ENCODE data around the gene USH2A.

The USH2A gene

DNA sequence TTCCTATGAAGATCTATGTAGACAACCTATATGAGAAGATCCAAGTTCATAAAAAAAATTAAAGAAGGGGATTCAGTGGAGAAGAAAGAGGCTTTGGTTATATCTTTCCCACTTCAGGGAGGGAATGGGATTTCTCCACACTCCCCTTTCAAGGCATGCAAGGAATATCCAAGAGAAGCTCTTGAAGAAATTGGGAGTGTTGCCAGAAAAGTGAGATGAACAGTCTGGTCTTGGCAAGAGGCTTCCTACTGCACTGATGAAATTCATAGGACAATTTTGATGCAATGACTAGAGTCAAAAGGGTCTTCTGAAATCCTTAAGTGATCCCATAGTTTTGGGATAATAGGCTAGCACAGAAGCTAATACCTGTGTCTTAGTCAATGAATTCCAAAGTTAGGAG, 703.1 kb downstream of the USH2A start:
- no peak for DNase-seq (ENCODE audit: low read depth in 2 of 3, low spot score in 1 of 3)

DNA sequence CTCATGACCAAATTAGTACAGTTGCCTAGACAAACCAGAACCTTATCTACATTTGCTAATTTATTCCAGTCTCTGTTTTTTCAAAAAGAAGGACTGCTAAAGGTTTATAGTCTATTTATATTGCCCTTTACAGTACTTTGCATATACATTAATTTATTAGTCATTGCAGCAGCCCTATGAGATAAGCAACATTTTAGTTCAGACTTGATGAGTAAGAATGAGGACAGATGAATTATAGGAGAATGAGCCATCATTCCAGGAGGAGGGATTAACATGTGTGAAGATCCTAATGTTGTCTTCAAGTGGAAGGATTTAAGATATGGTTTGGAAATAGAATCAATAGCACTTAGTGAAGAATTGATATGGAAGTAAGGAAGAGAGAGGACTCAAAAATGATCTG, 703.7 kb downstream of the USH2A start:
- DNase-seq (ENCODE audit: low read depth in 2 of 3, low spot score in 1 of 3): no peak

DNA sequence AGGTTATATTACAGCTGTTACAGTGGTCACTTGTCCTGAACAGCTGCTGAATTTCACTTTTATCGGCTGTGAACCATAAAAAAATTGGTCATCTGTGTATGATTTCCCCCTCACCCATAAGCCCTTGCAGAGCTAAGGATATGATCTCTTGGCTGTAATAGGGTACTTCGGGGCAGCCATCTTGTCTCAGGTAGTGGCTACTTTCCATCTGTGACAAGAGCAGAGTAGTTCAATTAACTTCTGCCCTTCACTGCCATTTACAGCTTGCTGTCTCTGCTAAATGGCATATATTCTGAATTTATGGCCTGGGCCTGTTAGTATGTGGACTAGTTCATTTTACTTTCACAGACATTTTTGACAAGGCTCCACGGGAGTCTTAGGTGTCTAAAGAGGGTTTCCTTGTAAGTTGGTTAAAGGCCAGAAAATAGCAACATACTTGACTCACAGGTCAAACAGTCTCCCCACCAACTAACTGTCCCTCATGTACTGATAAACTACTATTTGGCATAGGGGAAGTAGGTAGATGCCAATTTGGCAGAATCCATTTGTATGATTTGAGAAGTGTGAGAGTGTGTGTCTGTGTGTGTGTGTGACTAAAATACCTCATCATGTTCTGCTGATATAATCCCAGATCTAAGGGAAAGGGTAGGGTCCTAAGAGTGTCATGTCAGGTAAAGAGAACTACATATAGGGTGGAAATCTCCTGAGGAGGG, 704.5 kb downstream of the USH2A start:
- no peak for DNase-seq (ENCODE audit: low read depth in 2 of 3, low spot score in 1 of 3)

DNA sequence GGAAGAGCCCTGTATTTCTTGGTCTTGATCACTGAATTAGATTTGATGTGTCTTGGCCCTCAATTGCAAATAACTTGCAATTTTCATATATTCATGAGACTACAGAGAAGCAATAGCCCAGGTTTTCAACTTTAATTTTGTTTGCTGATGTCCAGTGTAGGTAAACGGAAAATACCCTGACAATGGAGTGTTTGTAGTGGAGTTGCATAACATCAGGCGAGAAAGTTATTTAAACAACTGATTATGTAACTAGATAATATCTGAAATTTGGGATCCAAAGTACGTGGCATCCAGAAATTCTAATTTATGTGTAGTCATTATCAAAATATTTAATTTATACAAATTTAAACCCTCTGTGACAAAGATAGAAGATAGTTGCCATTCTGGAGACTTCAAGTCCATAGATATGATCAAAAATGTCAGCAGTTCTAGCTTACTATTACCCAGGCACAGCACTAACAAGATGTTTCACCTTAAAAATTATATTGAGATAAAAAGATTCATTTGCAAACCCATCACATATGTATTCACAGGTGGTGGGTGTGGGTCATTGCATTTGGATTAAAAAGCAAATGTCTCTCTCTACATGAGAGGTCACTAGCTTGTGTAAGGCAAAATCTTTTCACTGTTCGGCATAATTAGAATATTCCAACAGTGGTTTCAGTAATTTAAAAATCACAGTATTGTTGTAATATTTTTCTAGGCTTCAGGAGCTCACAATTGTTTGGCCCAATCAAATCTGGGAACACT, 705.4 kb downstream of the USH2A start:
- no peak for DNase-seq (ENCODE audit: low read depth in 2 of 3, low spot score in 1 of 3)

DNA sequence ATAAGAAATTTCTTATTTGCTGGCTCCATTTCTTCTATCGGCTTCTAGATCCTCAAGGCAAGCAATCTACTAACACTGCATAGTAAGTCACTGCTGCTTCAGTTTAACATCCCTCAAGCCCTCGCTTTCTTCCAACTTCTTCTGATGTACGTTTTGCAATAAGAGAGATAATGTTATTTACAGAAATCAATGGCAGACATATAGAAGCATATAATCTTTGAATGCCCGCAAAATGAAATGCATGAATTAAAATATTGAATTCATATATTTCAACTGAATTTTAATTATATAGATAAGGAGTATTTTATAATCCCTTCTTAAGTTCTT, 712.4 kb downstream of the USH2A start:
- no peak for DNase-seq (ENCODE audit: low read depth in 2 of 3, low spot score in 1 of 3)

DNA sequence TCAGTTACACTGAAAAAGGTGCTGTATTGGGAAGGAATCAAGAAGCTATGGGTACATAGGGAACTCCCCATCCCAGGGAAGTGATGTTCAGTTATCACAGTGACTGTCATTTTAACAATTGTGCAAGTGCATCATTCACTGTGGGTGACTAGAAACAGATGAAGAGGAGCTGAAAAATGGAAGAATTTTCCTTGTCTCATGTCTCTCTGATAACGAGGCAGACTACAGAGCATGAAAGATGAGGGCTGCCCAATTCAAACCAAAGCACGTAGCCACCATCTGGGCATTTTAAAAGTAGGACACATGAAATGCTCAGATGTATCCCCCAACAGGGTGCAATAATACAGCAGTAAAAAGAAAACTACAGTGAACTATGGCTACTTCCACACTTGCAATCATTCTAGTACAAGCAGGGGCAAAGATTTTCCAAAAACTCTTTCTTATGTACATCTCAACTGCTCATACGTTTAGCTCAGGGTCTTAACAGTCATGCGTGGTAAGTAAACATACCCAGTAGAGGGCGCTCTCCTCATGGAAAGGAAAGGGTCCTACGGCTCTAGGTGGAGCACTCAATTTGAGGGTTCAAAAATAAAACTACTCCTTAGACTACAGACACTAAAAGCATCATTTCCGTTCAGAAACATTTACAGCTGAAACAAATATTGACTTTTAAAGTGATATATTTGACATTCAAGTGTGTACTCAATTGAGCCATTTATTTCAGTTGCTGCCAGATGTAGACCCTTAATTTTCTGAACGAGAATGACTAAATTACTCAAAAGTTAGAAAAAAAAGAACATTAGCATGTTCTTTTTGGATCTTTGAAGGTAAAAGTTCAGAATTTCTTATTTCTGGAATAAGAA, 713.0 kb downstream of the USH2A start:
- peak in 1 of 3 donors; percentile 23 for DNase-seq (ENCODE audit: low read depth in 2 of 3, low spot score in 1 of 3)

DNA sequence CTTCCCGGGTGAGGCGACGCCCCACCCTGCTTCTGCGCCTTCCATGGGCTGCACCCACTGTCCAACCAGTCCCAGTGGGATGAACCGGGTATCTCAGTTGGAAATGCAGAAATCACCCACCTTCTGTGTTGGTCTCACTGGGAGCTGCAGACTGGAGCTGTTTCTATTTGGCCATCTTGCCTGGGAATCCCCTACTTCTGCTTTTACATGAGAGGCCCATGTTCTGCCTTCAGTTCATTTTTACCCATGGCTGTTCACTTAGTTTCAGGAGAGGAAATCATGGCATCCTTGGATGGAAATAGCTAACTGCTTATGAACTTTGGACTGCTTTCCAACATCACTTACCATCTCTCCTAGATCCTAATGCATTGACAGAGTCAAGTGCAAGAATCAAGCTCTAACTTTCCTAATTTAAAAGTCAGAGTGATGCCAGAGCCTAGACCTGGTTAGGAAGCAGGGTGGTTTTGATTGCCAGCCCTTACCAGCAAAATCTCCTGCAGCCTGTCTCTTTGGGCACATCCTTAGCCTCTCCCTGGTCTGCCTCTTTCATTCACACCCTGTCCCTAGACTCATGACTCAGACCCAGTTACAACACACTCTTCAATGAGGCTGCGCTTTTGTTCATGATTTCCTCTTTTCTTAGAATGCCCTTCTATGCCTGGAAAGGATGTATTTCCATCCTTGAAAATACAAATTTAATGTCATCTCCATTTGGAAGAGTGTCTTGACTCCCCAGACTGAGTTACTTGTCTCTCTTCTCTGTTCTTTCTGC, 719.0 kb downstream of the USH2A start:
- no peak for DNase-seq (ENCODE audit: low read depth in 2 of 3, low spot score in 1 of 3)

DNA sequence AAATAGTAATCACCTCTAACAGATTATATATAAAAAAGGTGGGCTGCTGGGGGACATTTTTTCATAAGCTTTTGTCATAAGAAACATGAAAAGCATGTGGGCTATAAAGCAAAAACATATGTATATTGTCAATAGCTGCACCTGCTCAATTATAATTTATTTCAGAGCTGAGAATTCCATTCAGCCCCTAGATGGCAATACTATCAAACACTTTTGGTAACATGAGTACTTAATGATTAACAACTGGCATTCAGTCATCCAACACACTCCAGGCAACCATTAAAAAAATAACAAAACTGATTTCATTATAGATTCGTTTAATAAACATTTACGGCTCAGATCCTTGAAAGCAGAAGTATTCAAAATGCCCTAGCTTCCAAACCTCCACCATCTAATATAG, 741.0 kb downstream of the USH2A start:
- DNase-seq (ENCODE audit: low read depth in 2 of 3, low spot score in 1 of 3): no peak

DNA sequence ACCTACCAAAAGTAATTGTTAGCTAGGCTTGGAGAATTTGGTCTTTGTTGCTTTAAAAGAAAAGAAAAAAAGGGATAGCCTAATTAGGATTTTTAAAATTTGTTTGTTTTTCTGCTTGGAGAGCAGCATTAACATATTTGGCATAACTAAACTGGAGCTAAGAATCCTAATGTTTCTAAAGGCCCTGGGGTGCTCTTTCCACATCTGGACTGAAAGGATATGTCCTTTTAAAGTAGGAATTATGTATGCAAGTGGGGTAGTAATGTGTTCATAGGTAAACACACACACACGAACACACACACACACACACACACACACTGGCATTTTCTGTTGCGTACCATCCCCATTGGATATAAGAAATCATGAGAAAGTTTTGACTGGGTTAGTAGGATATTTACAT, 742.2 kb downstream of the USH2A start:
- no peak for DNase-seq (ENCODE audit: low read depth in 2 of 3, low spot score in 1 of 3)

DNA sequence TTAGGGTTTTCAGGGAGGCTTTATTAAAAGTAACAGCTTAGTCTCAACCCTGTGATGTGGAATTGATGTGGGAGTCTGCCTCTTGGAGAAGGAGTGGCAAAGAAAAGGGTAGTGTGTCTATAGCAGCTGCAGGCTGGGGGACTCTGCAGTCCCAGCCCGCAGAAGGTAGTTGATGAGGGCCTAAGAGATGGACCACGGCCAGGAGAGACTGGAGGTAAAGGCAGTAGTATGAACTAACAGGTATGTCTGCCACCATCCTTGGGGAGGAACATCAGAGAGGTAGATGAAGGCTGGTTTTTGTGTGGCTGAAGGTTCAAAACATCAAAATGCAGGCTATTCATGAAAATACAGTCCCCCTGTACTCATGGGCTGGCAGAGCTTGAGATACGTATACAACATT, 744.0 kb downstream of the USH2A start:
- DNase-seq (ENCODE audit: low read depth in 2 of 3, low spot score in 1 of 3): no peak

DNA sequence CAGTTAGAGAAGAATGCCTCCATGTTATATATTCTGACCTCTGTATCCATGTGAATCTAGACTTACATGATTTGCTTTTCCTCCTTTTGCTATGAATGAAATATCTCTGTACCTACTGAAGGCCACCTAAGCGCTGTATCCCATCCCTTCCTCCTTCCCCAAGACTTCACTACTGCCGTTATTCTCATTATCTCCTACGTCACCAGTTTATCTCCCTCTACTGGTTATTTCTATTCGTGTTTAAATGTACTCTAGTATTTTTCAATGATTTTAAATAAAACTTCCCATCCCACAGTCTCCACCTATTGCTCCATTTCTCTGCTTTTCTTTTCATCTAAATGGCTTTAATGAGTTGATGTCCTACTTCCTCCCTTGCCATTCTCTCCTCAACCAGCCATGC, 746.1 kb downstream of the USH2A start:
- DNase-seq (ENCODE audit: low read depth in 2 of 3, low spot score in 1 of 3): no peak

DNA sequence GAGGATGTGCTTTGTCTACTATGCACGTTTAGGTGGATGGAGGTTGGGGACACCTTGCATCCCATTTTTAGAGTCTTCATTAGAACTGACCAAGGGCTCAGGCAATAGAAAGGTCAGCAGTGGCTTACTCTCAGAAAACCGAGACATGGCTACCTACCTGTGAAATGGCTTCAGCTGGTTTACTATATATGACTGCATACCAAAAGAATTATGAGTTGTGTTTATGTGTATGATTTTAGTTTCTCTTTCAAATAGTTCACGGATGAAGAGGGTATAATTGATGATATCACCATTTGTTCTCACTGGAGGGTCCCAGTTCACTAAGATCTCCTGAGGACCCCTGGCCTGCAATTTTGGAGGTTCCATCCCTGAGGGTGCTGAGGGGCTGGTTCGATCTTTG, 749.3 kb downstream of the USH2A start:
- no peak for DNase-seq (ENCODE audit: low read depth in 2 of 3, low spot score in 1 of 3)

DNA sequence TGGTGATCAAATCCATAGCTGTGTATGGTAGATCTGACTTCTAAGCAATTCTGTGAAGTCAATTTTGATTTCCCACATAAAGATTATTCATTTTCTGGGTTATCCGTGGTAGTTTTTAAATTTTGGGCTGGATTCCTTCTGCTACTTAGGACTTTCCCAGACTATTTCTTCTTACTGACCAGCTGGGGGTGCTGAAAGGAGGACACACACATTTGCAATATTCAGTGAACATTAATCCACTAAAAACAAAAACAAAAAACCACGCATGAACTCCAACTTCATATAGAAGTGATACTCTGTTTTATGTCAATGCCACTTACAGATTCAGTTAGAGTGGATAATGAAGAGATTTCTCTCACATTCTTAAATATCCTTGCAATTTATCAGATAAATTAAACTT, 750.8 kb downstream of the USH2A start:
- no peak for DNase-seq (ENCODE audit: low read depth in 2 of 3, low spot score in 1 of 3)

DNA sequence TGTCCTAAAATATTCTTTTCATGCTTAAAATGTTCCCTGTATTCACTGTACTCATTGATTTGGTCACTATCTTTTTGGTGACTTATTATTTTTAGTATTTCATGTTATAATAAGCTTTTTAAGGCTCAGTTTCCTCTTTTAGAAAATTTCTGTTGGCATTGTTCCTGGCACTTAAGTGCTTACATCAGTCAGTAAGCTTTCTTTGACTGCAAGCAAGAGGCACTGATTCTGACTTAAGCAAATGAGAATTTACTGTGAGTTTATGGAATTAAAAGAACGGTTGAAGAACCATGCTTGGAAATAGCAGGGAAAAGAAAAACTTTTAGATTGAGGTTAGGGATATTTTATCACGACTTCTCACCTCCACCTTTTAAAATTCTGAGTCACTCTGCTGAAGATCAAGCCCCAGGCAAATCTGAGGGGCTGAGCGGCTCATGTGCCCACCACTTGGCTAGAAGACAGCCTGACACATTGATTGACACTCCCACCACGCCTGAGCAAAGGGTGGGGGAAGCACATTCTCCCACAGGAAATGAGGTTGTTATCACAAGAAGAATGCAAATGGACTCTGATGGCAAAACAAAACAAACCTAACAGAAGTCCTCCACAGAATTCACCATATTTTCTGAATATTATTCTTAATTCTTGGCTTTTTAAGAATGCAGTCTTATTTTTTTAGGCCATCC, 753.3 kb downstream of the USH2A start:
- DNase-seq (ENCODE audit: low read depth in 2 of 3, low spot score in 1 of 3): no peak

DNA sequence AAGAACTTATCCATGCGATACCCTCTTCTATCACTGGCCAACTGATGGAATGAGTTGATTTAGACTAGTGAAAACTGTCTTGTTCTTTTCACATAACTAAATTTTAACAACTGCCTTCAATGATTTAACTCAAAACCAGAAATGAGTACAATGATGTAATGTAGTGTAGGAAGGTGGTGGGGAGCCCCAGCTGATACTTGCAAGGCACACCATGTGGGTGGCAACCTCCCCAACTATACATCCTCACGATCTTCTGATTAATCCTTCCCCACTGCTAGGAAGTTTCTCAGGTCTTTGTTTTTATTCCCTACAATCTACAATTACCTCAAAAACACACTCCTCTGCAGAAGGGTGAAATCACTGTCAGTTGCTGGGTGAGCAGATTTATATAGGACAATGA, 755.5 kb downstream of the USH2A start:
- no peak for DNase-seq (ENCODE audit: low read depth in 2 of 3, low spot score in 1 of 3)

DNA sequence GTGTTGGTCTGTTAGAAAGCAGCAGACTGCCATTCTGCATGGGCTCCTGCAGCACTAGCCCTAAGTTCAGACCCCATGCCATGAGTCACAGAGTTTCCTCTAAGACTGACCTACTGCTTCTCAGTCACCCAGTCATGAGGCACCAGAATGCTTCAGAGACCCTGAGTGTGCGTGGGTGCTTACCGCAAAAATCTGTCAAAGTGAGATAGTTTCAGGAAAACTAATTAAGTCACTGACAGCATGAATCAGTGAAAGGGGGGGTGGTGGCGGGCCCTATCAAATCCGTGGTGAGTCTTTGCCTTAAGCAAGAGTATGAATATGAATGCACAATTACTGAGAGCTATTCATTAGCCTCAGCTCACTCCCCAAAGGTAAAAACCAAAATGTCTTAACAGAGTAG, 758.0 kb downstream of the USH2A start:
- peak in 1 of 3 donors; percentile 8 for DNase-seq (ENCODE audit: low read depth in 2 of 3, low spot score in 1 of 3)

DNA sequence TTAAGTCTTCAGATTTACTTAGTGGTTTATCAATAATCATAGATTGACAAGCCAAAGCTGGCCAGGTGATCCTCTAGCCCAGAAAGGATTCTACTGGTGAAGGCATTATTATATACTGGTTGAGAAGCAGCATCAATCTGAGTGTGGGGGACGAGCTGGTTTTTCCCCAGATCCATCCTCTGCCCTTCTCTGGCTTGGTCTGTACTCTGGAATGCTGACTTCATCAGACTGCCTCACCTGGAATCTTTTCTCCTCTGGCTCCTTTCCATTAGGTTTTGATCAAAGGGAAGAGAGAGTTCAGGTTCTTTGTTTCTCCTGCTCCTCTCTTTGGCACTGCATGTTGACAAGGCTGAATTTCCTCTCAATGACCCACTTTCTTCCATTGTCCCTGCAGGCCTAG, 762.2 kb downstream of the USH2A start:
- DNase-seq (ENCODE audit: low read depth in 2 of 3, low spot score in 1 of 3): no peak

DNA sequence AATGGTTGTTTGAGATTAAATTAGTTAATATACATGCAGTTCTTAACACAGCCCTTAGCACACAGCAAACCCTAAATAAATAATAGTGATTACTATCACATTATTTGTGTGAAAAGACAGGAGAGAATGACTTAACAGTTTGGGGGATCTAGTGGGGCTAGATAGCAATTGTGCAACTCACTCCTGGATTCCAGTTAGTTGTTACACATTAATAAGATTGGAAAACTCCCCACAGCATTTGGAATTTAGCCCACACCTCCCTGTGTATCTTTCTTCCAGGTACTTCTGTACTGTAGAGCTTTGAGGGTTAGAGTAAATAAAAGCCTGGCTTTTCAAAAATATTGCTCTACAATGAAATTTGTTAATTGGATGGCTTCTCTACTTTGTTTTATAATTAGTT, 763.0 kb downstream of the USH2A start:
- DNase-seq (ENCODE audit: low read depth in 2 of 3, low spot score in 1 of 3): no peak

DNA sequence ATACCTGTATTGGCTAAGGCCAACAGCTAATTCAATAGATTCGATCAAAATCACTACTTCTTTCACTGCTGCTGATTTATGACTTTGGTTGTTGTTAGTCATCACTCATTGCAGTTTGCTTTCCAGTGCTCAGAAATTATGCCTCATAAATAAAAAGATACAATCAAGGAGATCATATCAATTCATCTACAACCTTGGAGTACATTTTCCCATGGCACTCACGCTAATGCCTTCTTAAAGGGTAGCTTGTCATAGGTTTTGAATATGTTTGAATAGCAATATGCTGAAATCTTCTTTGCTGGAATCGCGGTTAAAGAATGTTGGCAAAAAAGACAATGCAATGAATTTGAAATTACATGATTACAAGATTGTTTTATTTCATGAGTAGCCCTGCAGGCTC, 766.2 kb downstream of the USH2A start:
- no peak for DNase-seq (ENCODE audit: low read depth in 2 of 3, low spot score in 1 of 3)

DNA sequence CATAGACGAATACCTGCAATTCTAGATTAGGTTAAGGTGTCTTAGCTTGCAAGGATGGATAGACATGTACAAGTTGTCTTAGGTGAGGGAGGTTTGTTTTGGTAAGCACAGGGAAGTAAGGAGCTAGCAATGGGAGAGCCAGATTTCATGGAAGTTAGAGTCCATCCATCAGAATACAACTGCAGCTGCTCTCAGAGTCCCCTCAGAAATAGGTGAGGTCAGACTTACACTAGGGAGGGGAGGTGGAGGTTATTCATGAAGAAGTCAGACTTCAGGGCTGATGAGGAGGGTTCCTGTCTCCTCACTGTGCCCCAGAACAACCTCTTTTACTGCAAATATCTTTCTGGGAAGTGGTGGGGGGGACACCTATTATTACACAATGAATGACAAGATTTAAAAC, 770.9 kb downstream of the USH2A start:
- DNase-seq (ENCODE audit: low read depth in 2 of 3, low spot score in 1 of 3): no peak

DNA sequence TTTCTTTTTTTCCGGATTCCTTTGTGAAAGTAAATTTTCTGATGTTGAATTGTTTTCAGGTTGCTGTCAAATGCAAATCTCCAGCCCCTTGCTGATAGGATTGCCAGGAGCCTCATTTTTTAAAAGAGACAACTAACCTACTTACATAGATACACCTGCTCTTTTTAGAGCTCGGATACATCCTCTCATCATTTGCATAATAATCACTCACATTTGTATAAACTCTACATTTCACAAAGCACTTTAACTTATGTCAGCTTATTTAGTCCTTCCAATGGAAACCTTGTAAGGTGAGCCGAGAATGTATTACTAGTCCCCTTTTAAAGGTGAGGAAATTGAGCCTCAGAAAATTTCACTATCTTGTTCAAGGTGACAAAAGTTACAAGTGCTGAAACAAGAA, 771.4 kb downstream of the USH2A start:
- no peak for DNase-seq (ENCODE audit: low read depth in 2 of 3, low spot score in 1 of 3)

All from stimulated activated CD4-positive, alpha-beta T cell treated with anti-CD3 and anti-CD28 coated beads, Interleukin-12 subunit alpha, Interleukin-12 subunit beta, amount 100 ng/mL, for 48 hours (primary cell).